MM.1S (cell line): ENCODE data around the gene PP2D1.
"Not testable (repeated sequence)": the region's sequence is repeated elsewhere in the genome, so short reads cannot be mapped to it uniquely, and the experiment has no call there.

Source experiments
- DNase-seq: peaks from one replicate; pipeline ENCODE4 v3.0.0-alpha.2; 2015
- H2AFZ ChIP-seq: fragments of 300-600 bp; sonication (generic); 2 replicates; pipeline ENCODE4 v1.6.0; 2016; ENCODE audit warnings: antibody characterized with exemption, low read length
- H3F3A ChIP-seq: fragments of 300-600 bp; sonication (generic); 2 replicates; pipeline ENCODE4 v1.6.1; 2016; ENCODE audit warnings: mild to moderate bottlenecking, antibody characterized with exemption, low read length, moderate library complexity, mixed read lengths; ENCODE audit not compliant: insufficient read depth
- H3K27ac ChIP-seq: fragments of 300-600 bp; sonication (generic); 2 replicates; pipeline ENCODE4 v1.5.1; 2016; ENCODE audit warnings: mild to moderate bottlenecking, low read length
- H3K27me3 ChIP-seq: fragments of 300-600 bp; sonication (generic); replicated peaks from 2 replicates; pipeline ENCODE4 v1.6.0; 2016; ENCODE audit warnings: low read length; ENCODE audit not compliant: insufficient read depth
- H3K36me3 ChIP-seq: fragments of 300-600 bp; sonication (generic); replicated peaks from 2 replicates; pipeline ENCODE4 v1.6.1; 2016; ENCODE audit warnings: mild to moderate bottlenecking, low read length, mixed read lengths; ENCODE audit not compliant: insufficient read depth
- H3K4me1 ChIP-seq: fragments of 300-600 bp; sonication (generic); 2 replicates; pipeline ENCODE4 v1.6.1; 2016; ENCODE audit warnings: low read length, mixed read lengths
- H3K4me2 ChIP-seq: fragments of 300-600 bp; sonication (generic); 2 replicates; pipeline ENCODE4 v1.6.0; 2016; ENCODE audit warnings: low read depth, low read length
- H3K4me3 ChIP-seq: fragments of 300-600 bp; sonication (generic); 2 replicates; pipeline ENCODE4 v1.5.1; 2016; ENCODE audit warnings: low read length, mixed read lengths
- H3K79me2 ChIP-seq: fragments of 300-600 bp; sonication (generic); 2 replicates; pipeline ENCODE4 v1.6.1; 2016; ENCODE audit warnings: mixed run types, low read length, mixed read lengths
- H3K9ac ChIP-seq: fragments of 300-600 bp; sonication (generic); 2 replicates; pipeline ENCODE4 v1.6.1; 2016; ENCODE audit warnings: low read length, mixed read lengths
- H3K9me2 ChIP-seq: fragments of 300-600 bp; sonication (generic); replicated peaks from 2 replicates; pipeline ENCODE4 v1.6.1; 2016; ENCODE audit warnings: mild to moderate bottlenecking, low read length, mixed read lengths; ENCODE audit not compliant: insufficient read depth
- H3K9me3 ChIP-seq: fragments of 300-600 bp; sonication (generic); replicated peaks from 2 replicates; pipeline ENCODE4 v1.6.1; 2016; ENCODE audit warnings: mild to moderate bottlenecking, low read length, mixed read lengths; ENCODE audit not compliant: insufficient read depth
- H4K20me1 ChIP-seq: fragments of 300-600 bp; sonication (generic); 2 replicates; pipeline ENCODE4 v1.6.1; 2016; ENCODE audit warnings: mild to moderate bottlenecking, low read length, moderate library complexity, mixed read lengths; ENCODE audit not compliant: insufficient read depth
- EZH2 ChIP-seq: fragments of 300-600 bp; sonication (generic); optimal IDR thresholded peaks from 2 replicates; pipeline ENCODE3; 2017; ENCODE audit warnings: low read depth, mild to moderate bottlenecking, antibody characterized with exemption, low read length, mixed read lengths
- EZH2phosphoT487 ChIP-seq: fragments of 300-600 bp; sonication (generic); IDR thresholded peaks from 2 replicates; pipeline ENCODE4 v1.6.1; 2018; ENCODE audit warnings: antibody characterized with exemption, low read length
- TF ChIP-seq, protein P1 (sequence below): fragments of 300-600 bp; sonication (generic); IDR thresholded peaks from 2 replicates; pipeline ENCODE4 v1.5.1; 2016; ENCODE audit warnings: antibody characterized with exemption, low read length, mixed read lengths

PP2D1 gene

DNA sequence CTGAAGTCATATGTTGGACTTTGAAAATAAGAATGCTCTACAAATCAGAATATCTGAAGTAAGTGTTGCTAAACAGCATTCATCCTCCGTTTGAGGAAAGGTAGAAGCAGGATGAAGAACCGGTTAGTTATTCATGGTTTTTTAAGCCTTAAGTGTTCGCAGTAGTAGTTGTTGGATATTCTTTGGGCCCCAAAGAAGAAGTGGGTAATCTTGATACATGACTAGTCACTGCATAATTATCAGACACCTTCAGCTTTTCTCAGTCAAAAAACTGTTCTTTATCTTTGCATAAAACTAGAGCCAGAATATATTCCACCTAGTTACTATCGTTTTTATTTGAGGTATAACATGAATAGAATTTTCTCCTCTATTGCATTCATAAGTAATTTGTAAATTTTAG is 51.4 kb downstream of the PP2D1 start:
- TF ChIP-seq EZH2 (no peak), EZH2phosphoT487 (no peak)
- TF ChIP-seq, protein P1, sequence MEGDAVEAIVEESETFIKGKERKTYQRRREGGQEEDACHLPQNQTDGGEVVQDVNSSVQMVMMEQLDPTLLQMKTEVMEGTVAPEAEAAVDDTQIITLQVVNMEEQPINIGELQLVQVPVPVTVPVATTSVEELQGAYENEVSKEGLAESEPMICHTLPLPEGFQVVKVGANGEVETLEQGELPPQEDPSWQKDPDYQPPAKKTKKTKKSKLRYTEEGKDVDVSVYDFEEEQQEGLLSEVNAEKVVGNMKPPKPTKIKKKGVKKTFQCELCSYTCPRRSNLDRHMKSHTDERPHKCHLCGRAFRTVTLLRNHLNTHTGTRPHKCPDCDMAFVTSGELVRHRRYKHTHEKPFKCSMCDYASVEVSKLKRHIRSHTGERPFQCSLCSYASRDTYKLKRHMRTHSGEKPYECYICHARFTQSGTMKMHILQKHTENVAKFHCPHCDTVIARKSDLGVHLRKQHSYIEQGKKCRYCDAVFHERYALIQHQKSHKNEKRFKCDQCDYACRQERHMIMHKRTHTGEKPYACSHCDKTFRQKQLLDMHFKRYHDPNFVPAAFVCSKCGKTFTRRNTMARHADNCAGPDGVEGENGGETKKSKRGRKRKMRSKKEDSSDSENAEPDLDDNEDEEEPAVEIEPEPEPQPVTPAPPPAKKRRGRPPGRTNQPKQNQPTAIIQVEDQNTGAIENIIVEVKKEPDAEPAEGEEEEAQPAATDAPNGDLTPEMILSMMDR: no peak
- Histone ChIP-seq H3K4me2 (no peak overlapping the region), H3K27me3 (no peaks in the 10 kb centered on the region), H3K79me2 (peaks cover 96% of the 10 kb centered on the region), H2AFZ (no peak overlapping the region), H3K27ac (no peak overlapping the region), H4K20me1 (0 out of 2 replicates have a peak, but pooled peaks cover 3% of the 10 kb centered on the region), H3K36me3 (0 out of 2 replicates have a peak, but pooled peaks cover 4% of the 10 kb centered on the region), H3F3A (no peaks in the 10 kb centered on the region), H3K4me3 (no peak overlapping the region), H3K9ac (no peak overlapping the region), H3K9me3 (no peaks in the 10 kb centered on the region), H3K4me1 (no peaks in the 10 kb centered on the region), H3K9me2 (no peaks in the 10 kb centered on the region)
- DNase-seq: no peak

DNA sequence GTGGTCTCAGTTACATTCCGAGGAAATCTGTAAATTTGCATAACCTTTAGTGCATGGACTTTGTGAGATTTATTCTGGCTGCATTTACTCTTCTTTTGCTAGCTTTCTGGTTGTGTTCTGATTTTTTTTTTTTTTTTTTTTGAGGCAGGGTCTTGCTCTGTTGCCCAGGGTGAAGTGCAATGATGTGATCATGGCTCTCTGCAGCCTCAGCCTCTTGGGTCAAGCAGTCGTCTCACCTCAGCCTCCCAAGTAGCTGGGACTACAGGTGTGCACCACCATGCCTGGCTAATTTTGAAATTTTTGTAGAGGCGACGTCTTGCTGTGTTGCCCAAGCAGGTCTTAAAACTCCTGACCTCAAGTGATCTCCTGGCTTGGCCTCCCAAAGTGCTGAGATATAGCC is 52.6 kb downstream of the PP2D1 start:
- peaks cover 96% of the 10 kb centered on the region for H3K79me2 ChIP-seq
- no peak for DNase-seq

DNA sequence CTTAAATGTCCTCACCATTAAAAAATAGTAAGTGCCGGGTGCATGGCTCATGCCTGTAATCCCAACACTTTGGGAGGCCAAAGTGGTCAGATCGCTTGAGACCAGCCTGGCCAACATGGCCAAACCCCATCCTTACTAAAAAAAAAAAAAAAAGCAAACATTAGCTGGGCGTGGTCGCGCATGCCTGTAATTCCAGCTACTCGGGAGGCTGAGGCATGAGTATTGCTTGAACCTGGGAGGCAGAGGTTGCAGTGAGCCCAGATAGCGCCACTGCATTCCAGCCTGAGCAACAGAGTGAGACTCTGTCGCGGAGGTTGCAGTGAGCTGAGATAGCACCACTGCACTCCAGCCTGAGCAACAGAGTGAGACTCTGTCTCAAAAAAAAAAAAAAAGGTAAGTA is 54.7 kb downstream of the PP2D1 start:
- not testable (repeated sequence) for H4K20me1 ChIP-seq, H3K4me2 ChIP-seq

More for the DNA sequence above, 52.6 kb downstream of the PP2D1 start:
- Histone ChIP-seq H4K20me1 (0 out of 2 replicates have a peak, but pooled peaks cover 7% of the 10 kb centered on the region), H3K4me1 (no peaks in the 10 kb centered on the region), H3K27ac (no peak overlapping the region), H3F3A (no peaks in the 10 kb centered on the region), H3K9me2 (no peaks in the 10 kb centered on the region), H3K36me3 (0 out of 2 replicates have a peak, but pooled peaks cover 8% of the 10 kb centered on the region), H3K27me3 (no peaks in the 10 kb centered on the region), H3K9ac (no peak overlapping the region), H3K4me3 (no peak overlapping the region), H2AFZ (no peak overlapping the region), H3K9me3 (no peaks in the 10 kb centered on the region), H3K4me2 (no peak overlapping the region)
- TF ChIP-seq EZH2phosphoT487 (no peak), EZH2 (no peak)
- TF ChIP-seq, protein P1: no peak

DNA sequence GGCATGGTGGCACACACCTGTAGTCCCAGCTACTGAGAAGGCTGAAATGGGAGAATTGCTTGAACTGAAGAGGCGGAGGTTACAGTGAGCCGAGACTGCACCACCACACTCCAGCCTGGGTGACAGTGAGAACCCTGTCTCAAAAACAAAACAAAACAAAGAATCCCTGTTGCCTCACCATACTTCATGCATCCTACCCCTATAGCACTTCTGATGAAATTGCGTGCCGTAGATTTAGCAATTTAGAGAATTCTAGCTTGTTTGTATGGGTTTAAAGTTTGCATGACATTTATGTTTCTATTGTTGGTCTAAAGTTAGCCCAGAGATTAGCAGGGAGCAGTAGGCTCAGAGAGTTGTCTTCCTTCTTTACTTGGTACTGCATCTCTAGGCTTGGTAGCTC is 57.4 kb downstream of the PP2D1 start:
- H3K9me2 ChIP-seq: no peaks in the 10 kb centered on the region
- no peaks in the 10 kb centered on the region for H3K4me1 ChIP-seq
- H3K4me3 ChIP-seq: no peak overlapping the region
- H3K9me3 ChIP-seq: no peaks in the 10 kb centered on the region
- no peaks in the 10 kb centered on the region for H3K27me3 ChIP-seq
- H3K9ac ChIP-seq: no peak overlapping the region
- no peak overlapping the region for H2AFZ ChIP-seq
- H3K79me2 ChIP-seq: peaks cover 96% of the 10 kb centered on the region
- H3K27ac ChIP-seq: no peak overlapping the region
- H3K4me2 ChIP-seq: no peak overlapping the region
- DNase-seq: no peak
- no peaks in the 10 kb centered on the region for H3F3A ChIP-seq
- peaks cover 7% of the 10 kb centered on the region; the same call in 1 of the 2 replicates for H3K36me3 ChIP-seq
- peaks cover 11% of the 10 kb centered on the region; the same call in 1 of the 2 replicates for H4K20me1 ChIP-seq
- TF ChIP-seq EZH2phosphoT487 (no peak), EZH2 (no peak)
- TF ChIP-seq, protein P1: no peak

More for the DNA sequence above, 54.7 kb downstream of the PP2D1 start:
- Histone ChIP-seq H3K79me2 (peaks cover 96% of the 10 kb centered on the region), H3K36me3 (peaks cover 11% of the 10 kb centered on the region; the same call in 1 of the 2 replicates)
- DNase-seq, H3K9ac ChIP-seq, H3K27ac ChIP-seq, H3F3A ChIP-seq, H3K4me1 ChIP-seq, H3K27me3 ChIP-seq, H3K9me3 ChIP-seq, H3K9me2 ChIP-seq, H2AFZ ChIP-seq, H3K4me3 ChIP-seq: not testable (repeated sequence)
